HG03565 (cell line): ENCODE measurements around the gene MRPL53.

Source experiments
- ATAC-seq: cut with Tn5 transposase; IDR thresholded peaks from one replicate; pipeline ENCODE4 v1.9.1; 2021; ENCODE audit warnings: mild to moderate bottlenecking, moderate library complexity; ENCODE audit not compliant: unreplicated experiment

Gene MRPL53

DNA sequence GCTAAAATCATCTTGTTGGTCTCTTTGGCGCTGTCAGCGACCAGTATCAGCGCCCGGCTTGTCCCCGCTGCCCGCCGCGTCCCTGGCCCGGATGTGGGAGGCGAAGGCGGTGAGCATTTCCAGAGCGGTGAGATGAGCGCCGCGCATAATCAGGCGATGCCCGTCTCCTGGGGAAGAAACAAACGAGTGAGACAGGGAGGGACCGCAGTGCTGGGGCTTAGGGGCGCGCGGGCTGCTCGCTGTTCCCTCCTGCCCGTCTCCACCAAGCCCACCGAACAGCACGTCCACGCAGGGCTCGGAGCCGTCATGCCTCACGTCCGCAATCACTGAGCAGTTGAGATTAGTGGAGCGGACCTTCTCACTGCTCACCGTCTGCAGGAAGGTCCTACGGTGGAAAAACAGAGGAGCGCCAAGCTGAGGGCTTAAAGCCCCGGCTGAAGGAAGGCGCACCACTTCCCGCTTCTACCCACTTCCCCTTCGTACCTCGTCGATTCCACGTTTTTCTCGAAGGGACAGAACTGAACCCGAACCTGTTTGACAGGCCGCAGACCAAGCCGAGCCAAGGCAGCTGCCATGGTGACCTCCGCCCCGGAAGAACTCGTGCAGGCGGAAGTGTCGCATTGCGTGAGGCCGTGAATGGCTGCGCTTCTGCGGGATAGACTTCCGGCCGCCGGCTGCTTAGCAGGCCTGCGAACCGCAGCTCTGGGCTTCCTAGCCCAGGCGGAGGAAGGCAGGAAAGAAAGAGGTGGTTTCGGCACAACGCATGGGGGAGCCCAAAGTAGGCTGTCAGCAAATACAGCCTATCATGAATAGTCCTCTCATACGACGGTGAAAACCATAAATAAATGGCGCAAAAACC is at the start of gene MRPL53:
Gene MRPL53 (minus strand): TSS at position 595 of the 859 bp plus-strand sequence. CDS start 20 bp downstream, at position 575.
- ATAC-seq = peak; percentile 74

DNA sequence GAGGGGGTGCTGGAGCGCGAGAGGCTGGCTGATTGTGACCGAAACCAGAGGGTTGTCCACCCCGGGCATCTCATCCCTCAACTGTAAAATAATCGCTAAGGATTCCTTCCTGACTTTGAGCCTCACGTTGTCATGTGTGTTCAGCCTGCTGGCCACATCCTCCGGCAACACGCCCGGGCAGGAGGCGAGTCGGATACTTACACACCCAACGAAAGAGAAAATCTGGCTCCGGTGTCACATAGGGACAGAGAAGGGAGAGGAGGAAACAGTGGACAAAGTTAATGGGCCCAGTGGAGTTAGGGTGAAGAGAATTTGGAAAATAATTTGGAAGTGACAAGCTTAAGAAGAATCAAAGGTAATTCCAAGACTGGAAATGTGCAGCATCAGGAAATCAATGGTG is 44.2 kb upstream of the MRPL53 start:
- no peak for ATAC-seq

- no peak for ATAC-seq
Measured at GRCh38 chr2:74515981-74516633, 43.6 kb upstream of the MRPL53 start.

GRCh38 chr2:74515271-74515980 is 42.9 kb upstream of the MRPL53 start:
- ATAC-seq = no peak

- no peak for ATAC-seq
Measured at GRCh38 chr2:74514368-74515270, 42.1 kb upstream of the MRPL53 start, which contains the start of gene TLX2. TLX2 (plus strand) TSS chr2:74514450; CDS start chr2:74514807, 357 bp downstream.

DNA sequence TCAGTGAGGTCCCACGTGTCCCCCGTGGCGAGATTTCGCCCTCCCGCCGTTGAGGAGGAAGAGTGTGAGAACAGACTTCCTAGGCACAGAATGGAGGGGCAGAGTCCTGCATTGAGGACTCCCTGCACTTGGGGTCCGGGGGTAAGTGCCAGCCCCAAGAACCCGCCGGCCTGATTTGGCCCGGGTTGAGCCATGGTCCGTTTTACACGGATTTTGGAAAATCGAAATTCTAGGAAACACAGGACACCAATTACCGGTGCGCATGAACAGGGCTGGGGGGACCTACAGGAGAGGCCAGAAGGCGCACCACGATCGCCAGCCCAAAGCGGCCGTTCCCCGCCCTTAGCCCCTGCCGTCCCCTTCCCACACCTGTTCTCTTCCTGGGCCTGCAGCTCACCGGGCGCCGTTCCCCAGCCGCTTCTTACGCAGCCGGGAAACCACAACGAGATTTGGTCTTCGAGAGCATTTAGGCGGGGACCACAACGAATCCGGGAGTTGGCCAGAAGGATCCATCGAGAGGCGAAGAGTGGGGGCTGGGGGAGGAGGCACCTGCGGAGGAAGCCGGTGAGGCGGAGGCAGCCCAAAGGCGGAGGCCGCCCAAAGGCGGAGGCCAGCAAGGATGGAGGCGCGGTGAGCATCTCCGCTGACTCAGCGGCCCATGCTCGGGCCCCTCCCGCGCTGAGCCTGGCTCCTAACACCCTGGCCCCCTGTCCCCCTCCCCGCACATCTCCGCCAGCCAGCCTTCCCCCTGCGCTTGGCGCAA is 41.3 kb upstream of the MRPL53 start:
- ATAC-seq = no peak

GRCh38 chr2:74512744-74513604 is 40.5 kb upstream of the MRPL53 start:
- no peak for ATAC-seq

DNA sequence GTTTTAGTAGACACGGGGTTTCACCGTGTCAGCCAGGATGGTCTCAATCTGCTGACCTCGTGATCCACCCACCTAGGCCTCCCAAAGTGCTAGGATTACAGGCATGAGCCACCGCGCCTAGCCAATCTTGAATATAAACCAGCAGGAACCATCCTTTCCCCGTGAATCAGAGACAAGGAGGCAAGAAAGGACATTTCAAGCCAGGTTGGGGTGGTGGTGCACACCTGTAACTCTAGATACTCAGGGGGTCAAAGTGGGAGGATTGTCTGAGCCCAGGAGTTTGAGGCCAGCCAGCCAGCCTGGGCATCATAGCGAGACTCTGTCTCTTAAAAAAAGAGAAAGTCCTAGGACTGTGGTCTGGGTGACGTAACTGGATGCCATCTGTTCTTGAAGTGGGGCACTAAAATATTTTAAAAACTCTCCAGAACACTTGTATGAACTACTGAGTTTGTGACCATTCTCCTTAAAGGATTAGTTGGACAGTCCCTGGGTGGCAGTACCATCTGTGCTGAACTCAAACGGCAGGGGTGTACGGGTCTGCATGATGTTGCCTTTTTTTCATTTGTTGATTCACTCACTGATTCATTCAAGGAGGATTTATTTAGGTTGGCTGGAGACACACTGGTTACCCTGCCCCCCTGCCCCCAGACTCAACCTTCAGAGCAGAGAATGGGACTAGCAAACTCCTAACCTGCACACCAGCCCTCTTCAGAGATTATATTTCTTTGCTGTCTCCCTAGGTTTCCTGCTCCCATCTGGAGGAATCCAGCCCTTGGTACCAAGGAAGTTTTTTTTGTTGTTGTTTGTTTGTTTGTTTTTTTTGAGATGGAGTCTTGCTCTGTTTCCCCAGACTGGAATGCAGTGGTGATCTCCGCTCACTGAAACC is 38.9 kb upstream of the MRPL53 start:
- no peak for ATAC-seq

- ATAC-seq = no peak
Measured at GRCh38 chr2:74510272-74510671, 37.8 kb upstream of the MRPL53 start.

GRCh38 chr2:74507926-74508520 is 35.5 kb upstream of the MRPL53 start:
- peak; percentile 1 for ATAC-seq

DNA sequence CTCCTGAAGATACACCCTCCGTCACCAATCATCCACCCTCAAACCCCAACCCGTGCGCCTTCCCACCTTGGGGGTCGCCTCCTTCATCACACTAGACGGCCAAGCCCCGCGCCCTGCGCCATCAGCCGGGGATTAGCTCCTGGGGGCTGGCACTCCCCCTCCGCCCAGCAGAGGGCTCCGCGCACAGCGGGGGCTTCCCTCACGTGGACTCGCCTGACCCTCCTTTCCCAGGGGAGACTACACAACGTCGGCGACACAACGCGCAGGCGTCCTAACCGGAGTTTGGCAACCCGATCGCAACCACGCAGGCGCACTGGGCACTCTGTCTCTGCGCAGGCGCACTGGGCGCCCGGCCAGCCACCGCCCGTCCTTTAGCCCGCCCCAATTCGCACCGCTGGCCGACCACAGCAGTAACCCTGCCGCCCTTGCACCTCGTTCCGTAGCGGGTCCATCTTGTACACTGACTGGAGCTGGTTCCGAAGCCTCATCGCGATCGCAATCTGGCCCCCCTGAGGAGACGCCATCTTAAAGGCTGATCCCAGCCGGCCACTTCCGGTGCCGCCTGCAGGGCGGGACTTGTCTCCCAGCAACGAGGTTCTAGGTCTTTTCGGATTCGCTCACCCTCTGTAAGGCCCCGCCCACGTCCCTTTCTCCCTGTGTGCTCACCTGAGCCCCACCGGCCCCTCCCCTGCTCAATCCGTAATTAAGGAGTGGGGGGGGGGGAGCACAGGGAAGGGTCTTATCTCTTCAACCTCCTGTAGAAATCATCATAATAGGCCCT is 34.9 kb upstream of the MRPL53 start, which contains the start of gene PCGF1:
Gene PCGF1 (minus strand): TSS at position 551 of the 781 bp plus-strand sequence. CDS start 27 bp downstream, at position 524.
- ATAC-seq = peak; percentile 87

GRCh38 chr2:74505448-74506246 is 33.2 kb upstream of the MRPL53 start:
- ATAC-seq = no peak

GRCh38 chr2:74504591-74504990 is 32.1 kb upstream of the MRPL53 start:
- ATAC-seq = no peak

DNA sequence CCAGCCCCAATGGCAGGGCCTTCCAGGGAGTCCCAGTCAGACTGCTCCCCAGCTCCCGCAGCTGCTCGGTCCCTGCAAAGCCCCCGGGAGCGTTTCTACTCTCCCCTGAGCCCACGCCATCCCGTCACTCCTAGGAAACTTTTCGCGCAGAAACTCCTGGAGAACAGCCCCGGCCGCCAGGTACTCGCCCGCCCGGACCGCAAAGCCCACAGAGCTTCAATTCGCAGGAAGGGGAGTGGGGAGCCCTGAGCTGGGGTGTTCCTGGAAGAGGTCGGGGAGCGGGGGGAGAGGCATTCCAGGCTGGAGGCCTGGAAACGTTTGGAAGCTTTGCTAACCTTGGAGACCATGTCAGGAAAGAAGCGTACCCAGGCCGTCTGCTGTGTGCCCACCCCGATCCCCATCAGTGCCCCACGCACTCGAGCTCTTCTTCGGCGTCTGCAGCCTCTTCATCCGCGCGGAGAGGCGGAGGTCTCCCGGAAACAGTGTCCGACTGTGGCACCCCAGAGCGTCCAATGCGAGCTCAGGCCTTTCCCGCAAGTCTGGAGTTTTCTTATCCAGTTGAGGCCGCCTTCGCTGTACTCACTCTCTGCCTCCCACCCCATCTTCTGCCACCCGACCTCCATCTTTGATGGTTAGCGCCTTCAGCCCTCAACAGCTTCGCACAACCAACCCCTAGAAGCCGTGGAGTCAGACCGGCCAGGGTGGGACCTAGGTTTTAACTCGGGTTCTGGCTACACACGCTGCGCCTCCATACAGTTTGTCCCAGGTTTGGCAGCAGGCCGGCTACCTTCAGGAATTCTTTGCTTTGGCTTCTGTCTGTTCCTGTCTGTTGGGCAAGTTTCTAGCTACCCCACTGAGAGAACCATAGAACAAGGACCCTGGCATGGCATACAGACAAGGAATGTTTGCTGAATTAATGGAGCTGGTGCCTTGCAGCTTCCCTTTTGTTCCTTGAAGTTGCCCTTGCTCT is 31.3 kb upstream of the MRPL53 start:
- ATAC-seq = no peak
